Suprapubic skin (tissue), 4 donors: ENCODE data around the gene SLC11A1.

Experiments
- CTCF ChIP-seq, 2 donors: fragments of 200-600 bp in 1 of 2; fragments of 450-650 bp in 1 of 2; sonication (generic) in 1 of 2; IDR thresholded peaks; one replicate each; pipeline ENCODE4 v1.5.1; 2016 to 2019; ENCODE audit warnings: antibody characterized with exemption in 2 of 2, mild to moderate bottlenecking in 1 of 2, moderate library complexity in 1 of 2
- EP300 ChIP-seq: sonication (generic); formaldehyde crosslinking; IDR thresholded peaks from one replicate; pipeline ENCODE4 v1.6.1; 2017; ENCODE audit warnings: antibody characterized with exemption
- POLR2A ChIP-seq, 2 donors: fragments of 450-650 bp; IDR thresholded peaks; one replicate each; pipeline ENCODE4 v1.6.1; 2017; ENCODE audit warnings: antibody characterized with exemption in 2 of 2, mild to moderate bottlenecking in 2 of 2, moderate library complexity in 2 of 2
- POLR2AphosphoS5 ChIP-seq, 3 donors: sonication (generic); formaldehyde crosslinking; IDR thresholded peaks; one replicate each; pipeline ENCODE4 v1.6.1; 2017; ENCODE audit warnings: antibody characterized with exemption in 3 of 3

- TF ChIP-seq CTCF (IDR thresholded peaks at IDR 0.05) (no peak), POLR2AphosphoS5 (IDR thresholded peaks at IDR 0.05) (no peak), POLR2A (IDR thresholded peaks at IDR 0.05) (no peak), EP300 (no peak)
Observed at GRCh38 chr2:218404351-218405085, 22.4 kb downstream of the SLC11A1 start.
